DLD1 (cell line): ENCODE measurements around the gene GCN1.

Experiments used
- in situ Hi-C: cut with HindIII; loops from 2 replicates; pipeline ENCODE4 v1.10.0; 2017; ENCODE audit warnings: low sequenced_read_pairs

Gene GCN1

GRCh38 chr12:120077260-120077659, 117.3 kb downstream of the GCN1 start:
- in situ Hi-C loops: no loop called here
